ENCODE results near the gene RUNX2.

The RUNX2 gene

DNA sequence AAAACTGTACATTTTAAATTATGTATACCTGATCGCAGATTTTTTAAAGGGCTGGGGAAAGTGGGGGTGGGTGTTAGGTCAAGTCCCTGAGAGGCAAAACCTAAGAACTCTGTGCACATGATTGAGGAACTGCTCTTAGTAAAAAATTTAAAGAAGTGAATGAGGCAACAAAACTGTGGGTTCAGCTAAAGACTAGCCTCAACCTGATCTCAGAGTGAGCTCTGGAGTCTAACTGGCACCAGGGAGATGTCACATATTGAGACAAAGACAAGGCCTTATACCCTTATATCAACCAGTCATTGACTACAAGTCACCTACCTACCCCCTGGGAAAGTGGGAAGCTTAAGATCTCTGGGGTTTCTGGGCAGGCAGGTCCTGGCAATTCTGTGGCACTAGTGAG is 27.4 kb upstream of the RUNX2 start:
- no peak for DNase-seq (ENCODE audit: low spot score)
- TF ChIP-seq, protein P1, sequence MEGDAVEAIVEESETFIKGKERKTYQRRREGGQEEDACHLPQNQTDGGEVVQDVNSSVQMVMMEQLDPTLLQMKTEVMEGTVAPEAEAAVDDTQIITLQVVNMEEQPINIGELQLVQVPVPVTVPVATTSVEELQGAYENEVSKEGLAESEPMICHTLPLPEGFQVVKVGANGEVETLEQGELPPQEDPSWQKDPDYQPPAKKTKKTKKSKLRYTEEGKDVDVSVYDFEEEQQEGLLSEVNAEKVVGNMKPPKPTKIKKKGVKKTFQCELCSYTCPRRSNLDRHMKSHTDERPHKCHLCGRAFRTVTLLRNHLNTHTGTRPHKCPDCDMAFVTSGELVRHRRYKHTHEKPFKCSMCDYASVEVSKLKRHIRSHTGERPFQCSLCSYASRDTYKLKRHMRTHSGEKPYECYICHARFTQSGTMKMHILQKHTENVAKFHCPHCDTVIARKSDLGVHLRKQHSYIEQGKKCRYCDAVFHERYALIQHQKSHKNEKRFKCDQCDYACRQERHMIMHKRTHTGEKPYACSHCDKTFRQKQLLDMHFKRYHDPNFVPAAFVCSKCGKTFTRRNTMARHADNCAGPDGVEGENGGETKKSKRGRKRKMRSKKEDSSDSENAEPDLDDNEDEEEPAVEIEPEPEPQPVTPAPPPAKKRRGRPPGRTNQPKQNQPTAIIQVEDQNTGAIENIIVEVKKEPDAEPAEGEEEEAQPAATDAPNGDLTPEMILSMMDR (IDR thresholded peaks at IDR 0.05; ENCODE audit: extremely low read depth, missing control alignments) = no peak

DNA sequence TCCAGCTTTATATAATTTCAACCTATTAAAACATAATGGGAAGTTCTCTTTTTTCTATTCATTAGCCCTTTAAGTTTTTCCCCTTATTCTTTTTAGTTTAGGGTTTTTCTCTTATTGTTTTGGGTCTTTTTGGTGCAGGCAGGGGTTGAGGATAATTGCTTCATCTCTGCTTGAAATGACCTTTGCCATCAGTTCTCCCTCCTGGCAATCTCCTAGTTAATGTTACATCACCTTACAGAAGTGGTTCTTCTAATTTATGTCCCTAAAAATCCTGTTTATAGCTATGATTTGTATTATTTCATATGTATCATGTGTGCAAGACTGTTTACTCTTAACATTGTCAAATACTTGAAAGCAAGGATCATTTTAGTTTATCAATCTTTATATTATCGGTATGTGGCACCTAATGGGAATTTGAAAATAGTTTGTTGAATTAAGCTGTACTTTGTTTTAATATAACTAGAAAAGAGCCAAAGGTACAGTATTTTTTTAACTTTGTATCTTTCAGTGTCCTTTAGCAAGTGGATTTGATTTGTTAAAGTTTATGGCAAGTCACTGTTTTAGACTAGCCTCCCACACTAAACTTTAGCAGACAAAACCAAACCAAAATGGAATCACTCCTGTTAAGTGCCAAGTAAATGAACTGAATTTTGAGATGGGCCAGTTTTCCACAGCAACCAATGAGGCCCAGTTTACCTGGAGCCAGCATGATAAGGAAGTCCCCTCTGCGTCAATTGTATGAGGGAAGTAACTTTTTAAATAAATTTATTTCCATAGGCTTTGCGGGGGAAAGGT is 26.6 kb upstream of the RUNX2 start:
- TF ChIP-seq, protein P1 (IDR thresholded peaks at IDR 0.05; ENCODE audit: extremely low read depth, missing control alignments) = no peak
- DNase-seq (ENCODE audit: low spot score) = no peak

DNA sequence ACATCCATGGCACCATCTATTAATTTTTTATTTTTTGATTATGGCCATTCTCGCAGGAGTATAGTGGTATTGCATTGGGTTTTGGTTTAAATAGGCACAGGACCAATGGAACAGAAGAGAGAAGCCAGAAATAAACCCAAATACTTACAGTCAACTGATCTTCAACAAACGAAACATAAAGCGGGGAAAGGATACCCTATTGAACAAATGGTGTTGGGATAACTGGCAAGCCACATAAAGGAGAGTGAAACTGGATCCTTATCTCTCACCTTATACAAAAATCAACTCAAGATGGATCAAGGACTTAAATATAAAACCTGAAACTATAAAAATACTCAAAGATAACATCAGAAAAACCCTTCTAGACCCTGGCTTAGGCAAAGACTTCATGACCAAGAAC is 25.3 kb upstream of the RUNX2 start:
- no peak for DNase-seq (ENCODE audit: low spot score)
- TF ChIP-seq, protein P1 (IDR thresholded peaks at IDR 0.05; ENCODE audit: extremely low read depth, missing control alignments) = no peak

DNA sequence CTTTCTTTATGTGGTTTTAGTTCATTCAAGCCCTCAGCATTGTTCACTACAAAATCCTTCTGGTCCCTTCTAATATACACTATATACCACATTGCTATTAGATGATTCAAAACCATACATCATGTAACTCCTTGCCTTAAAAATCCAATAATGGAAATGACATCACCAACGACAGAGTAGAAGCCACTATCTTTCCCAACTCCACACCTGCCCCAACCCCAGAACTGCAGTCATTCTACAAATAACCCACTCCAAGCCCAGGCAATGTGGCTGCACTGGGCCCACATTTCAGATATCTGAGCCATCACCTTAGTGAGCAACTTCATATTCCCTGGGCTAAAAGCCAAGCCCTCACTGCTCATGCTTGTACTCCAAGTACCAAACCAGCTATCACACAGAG is 22.6 kb upstream of the RUNX2 start:
- TF ChIP-seq, protein P1 (IDR thresholded peaks at IDR 0.05; ENCODE audit: extremely low read depth, missing control alignments) = no peak
- DNase-seq (ENCODE audit: low spot score) = no peak

DNA sequence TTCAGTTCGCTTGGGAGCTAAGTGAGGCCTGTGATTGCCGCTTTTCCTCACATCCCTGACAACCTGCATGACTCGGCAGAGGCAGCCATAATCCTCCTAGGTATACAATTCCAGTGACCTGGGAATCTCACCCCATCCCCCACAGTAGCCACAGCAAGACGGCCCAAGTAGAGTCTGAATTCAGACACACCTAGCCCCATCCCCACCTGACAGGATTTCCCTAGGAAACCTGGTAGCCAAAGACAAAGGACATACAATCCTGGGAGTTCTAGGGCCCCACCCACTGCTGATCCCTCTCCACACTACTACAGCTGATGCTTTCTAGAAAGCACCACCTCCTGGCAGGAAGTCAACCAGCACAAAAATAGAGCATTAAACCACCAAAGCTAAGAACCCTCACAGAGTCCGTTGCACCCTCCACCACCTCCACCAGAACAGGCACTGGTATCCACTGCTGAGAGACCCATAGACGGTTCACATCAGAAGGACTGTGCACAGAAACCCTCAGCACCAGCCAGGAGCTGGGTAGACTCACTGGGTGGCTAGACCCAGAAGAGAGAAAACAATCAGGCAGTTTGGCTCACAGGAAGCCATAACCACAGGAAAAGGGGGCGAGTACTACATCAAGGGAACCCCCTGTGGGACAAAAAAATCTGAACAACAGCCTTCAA is 17.9 kb upstream of the RUNX2 start:
- no peak for DNase-seq (ENCODE audit: low spot score)
- TF ChIP-seq, protein P1 (IDR thresholded peaks at IDR 0.05; ENCODE audit: extremely low read depth, missing control alignments) = no peak

DNA sequence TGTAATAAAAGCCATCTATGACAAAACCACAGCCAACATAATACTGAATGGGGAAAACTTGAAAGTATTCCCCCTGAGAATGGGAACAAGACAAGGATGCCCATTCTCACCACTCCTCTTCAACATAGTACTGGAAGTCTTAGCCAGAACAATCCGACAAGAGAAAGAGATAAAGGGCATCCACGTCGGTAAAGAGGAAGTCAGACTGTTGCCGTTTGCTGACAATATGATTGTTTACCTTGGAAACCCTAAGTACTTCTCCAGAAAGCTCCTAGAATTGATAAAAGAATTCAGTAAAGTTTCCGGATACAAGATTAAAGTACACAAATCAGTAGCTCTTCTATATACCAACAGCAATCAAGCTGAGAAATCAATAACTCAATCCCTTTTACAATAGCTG is 14.0 kb upstream of the RUNX2 start:
- no peak for DNase-seq (ENCODE audit: low spot score)
- TF ChIP-seq, protein P1 (IDR thresholded peaks at IDR 0.05; ENCODE audit: extremely low read depth, missing control alignments) = no peak

DNA sequence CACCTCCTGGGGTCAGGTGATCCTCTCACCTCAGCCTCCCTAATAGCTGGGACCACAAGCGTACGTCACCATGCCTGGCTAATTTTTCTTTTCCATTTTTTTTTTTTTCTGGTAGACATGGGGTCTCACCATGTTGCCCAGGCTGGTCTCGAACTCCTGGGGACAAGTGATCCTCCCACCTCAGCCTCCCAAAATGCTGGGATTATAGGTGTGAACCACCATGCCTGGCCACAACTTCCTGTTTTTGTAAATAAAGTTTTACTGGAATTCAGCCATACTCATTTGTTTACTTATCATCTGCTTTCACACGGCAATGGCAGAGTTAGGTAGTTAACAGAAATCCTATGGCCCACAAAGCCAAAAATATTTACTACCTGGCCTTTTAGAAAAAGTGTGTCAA is 7.8 kb upstream of the RUNX2 start:
- DNase-seq (ENCODE audit: low spot score) = no peak
- TF ChIP-seq, protein P1 (IDR thresholded peaks at IDR 0.05; ENCODE audit: extremely low read depth, missing control alignments) = no peak
